IMR-90 (cell line): ENCODE results near the gene CDC45. TPM values are rescaled to one million over a fixed set of nuclear protein-coding genes. Genes with fewer than 3 reads are reported as not detected.

Source experiments
- ATAC-seq: fragments of 200-7000 bp; cut with Tn5 transposase; 2 replicates; pipeline ENCODE4 v1.9.1; 2020; ENCODE audit warnings: low read depth, mild to moderate bottlenecking, moderate library complexity
- BruUV-seq: library from RNA; stranded (reverse); fragments of 400-500 nt; replicated peaks from 2 replicates; lab custom pipeline; 2021; lab: Mats Ljungman, UMichigan
- CTCF ChIA-PET: fragments of 300-600 bp; formaldehyde crosslinking; extraction: SDS; loops from one replicate; lab custom pipeline; 2021; ENCODE audit warnings: antibody characterized with exemption; lab: Yijun Ruan, JAX
- POLR2A ChIA-PET: fragments of 300-600 bp; sonication (Branson Sonifier 250); formaldehyde crosslinking; loops from one replicate; lab custom pipeline; 2022; ENCODE audit warnings: antibody characterized with exemption; ENCODE audit not compliant: unreplicated experiment; lab: Charles Lee
- DNase-seq: peaks from one replicate; pipeline ENCODE4 v3.0.0; 2013
- H2AFZ ChIP-seq: replicated peaks from 2 replicates; pipeline ENCODE3; 2013; ENCODE audit warnings: low read length, mild to moderate bottlenecking; ENCODE audit not compliant: poor library complexity
- H2AK5ac ChIP-seq: 2 replicates; pipeline ENCODE4 v1.6.1; 2013; ENCODE audit warnings: low read depth, low read length, inconsistent platforms
- H2AK9ac ChIP-seq: replicated peaks from 2 replicates; pipeline ENCODE3; 2013; ENCODE audit warnings: mild to moderate bottlenecking, low read depth, low read length, moderate library complexity; ENCODE audit not compliant: poor library complexity
- H2BK120ac ChIP-seq: 2 replicates; pipeline ENCODE4 v1.6.1; 2013; ENCODE audit warnings: low read depth, low read length, inconsistent platforms
- H2BK15ac ChIP-seq: 3 replicates; pipeline ENCODE4 v1.6.1; 2013; ENCODE audit warnings: low read depth, low read length, inconsistent platforms
- H2BK20ac ChIP-seq: 2 replicates; pipeline ENCODE4 v1.6.1; 2013; ENCODE audit warnings: low read depth, mild to moderate bottlenecking, inconsistent platforms, low read length, moderate library complexity
- H2BK5ac ChIP-seq: 2 replicates; pipeline ENCODE4 v1.6.1; 2013; ENCODE audit warnings: mild to moderate bottlenecking, low read depth, low read length, inconsistent platforms; ENCODE audit not compliant: poor library complexity, severe bottlenecking
- H3K14ac ChIP-seq: replicated peaks from 2 replicates; pipeline ENCODE4 v1.6.1; 2013; ENCODE audit warnings: low read depth, low read length, inconsistent platforms
- H3K18ac ChIP-seq: 2 replicates; pipeline ENCODE4 v1.6.1; 2013; ENCODE audit warnings: low read depth, low read length, control low read depth
- H3K23ac ChIP-seq: 2 replicates; pipeline ENCODE4 v1.6.1; 2013; ENCODE audit warnings: low read depth, low read length, inconsistent platforms
- H3K27ac ChIP-seq: 2 replicates; pipeline ENCODE4 v1.5.1; 2013; ENCODE audit warnings: mild to moderate bottlenecking, control low read depth, low read length; ENCODE audit not compliant: insufficient read depth
- H3K27me3 ChIP-seq: 2 replicates; pipeline ENCODE4 v1.6.1; 2013; ENCODE audit warnings: low read length; ENCODE audit not compliant: control insufficient read depth, insufficient read depth
- H3K36me3 ChIP-seq: 2 replicates; pipeline ENCODE4 v1.6.1; 2013; ENCODE audit warnings: low read length, mixed read lengths; ENCODE audit not compliant: control insufficient read depth, insufficient read depth
- H3K4ac ChIP-seq: 2 replicates; pipeline ENCODE4 v1.6.1; 2013; ENCODE audit warnings: low read depth, low read length, inconsistent platforms
- H3K4me1 ChIP-seq: 2 replicates; pipeline ENCODE4 v1.6.1; 2013; ENCODE audit warnings: low read length, mixed read lengths; ENCODE audit not compliant: control insufficient read depth, insufficient read depth
- H3K4me2 ChIP-seq: 2 replicates; pipeline ENCODE4 v1.6.1; 2013; ENCODE audit warnings: low read depth, mild to moderate bottlenecking, control low read depth, low read length, moderate library complexity
- H3K4me3 ChIP-seq: 2 replicates; pipeline ENCODE4 v1.5.1; 2013; ENCODE audit warnings: low read depth, mild to moderate bottlenecking, control low read depth, low read length, moderate library complexity; ENCODE audit not compliant: insufficient read depth
- H3K56ac ChIP-seq: 2 replicates; pipeline ENCODE4 v1.6.1; 2013; ENCODE audit warnings: low read length, inconsistent platforms; ENCODE audit not compliant: insufficient read depth; ENCODE audit errors: extremely low read depth
- H3K79me1 ChIP-seq, 2 experiments: 2 replicates each; pipeline ENCODE4 v1.6.1; 2013; ENCODE audit warnings: low read length in 2 of 2, inconsistent platforms in 1 of 2, low read depth in 1 of 2
- H3K9ac ChIP-seq: 2 replicates; pipeline ENCODE4 v1.6.1; 2013; ENCODE audit warnings: low read depth, low read length, control low read depth
- H3K9me1 ChIP-seq: 2 replicates; pipeline ENCODE4 v1.6.1; 2013; ENCODE audit warnings: low read length, inconsistent platforms; ENCODE audit not compliant: insufficient read depth
- H3K9me3 ChIP-seq: 2 replicates; pipeline ENCODE4 v1.6.1; 2013; ENCODE audit warnings: low read length; ENCODE audit not compliant: control insufficient read depth, insufficient read depth
- H4K20me1 ChIP-seq: 2 replicates; pipeline ENCODE4 v1.6.1; 2013; ENCODE audit warnings: low read length, inconsistent platforms; ENCODE audit not compliant: insufficient read depth
- H4K5ac ChIP-seq: 2 replicates; pipeline ENCODE4 v1.6.1; 2013; ENCODE audit warnings: mild to moderate bottlenecking, low read depth, low read length, control low read depth
- H4K8ac ChIP-seq, 2 experiments: 2 replicates each; pipeline ENCODE4 v1.6.1; 2013; ENCODE audit warnings: low read depth in 2 of 2, low read length in 2 of 2, control low read depth in 1 of 2, inconsistent platforms in 1 of 2
- H4K91ac ChIP-seq: 2 replicates; pipeline ENCODE4 v1.6.1; 2013; ENCODE audit warnings: low read depth, low read length, inconsistent platforms; ENCODE audit not compliant: insufficient read depth
- BHLHE40 ChIP-seq: fragments of 150-350 bp; IDR thresholded peaks from 2 replicates; pipeline ENCODE4 v1.6.1; 2016; ENCODE audit warnings: mild to moderate bottlenecking, low read depth, low read length
- CEBPB ChIP-seq: IDR thresholded peaks from 2 replicates; pipeline ENCODE4 v1.6.1; 2012; ENCODE audit warnings: low read depth, low read length, improper control_type of control experiment
- CHD1 ChIP-seq: IDR thresholded peaks from 2 replicates; pipeline ENCODE4 v1.6.1; 2012; ENCODE audit warnings: low read depth, low read length, improper control_type of control experiment
- FOS ChIP-seq: fragments of 150-350 bp; IDR thresholded peaks from 2 replicates; pipeline ENCODE4 v1.6.1; 2016; ENCODE audit warnings: low read depth, low read length
- MAFK ChIP-seq: IDR thresholded peaks from 2 replicates; pipeline ENCODE4 v1.6.1; 2012; ENCODE audit warnings: low read depth, low read length, improper control_type of control experiment
- MAZ ChIP-seq: IDR thresholded peaks from 2 replicates; pipeline ENCODE4 v1.6.1; 2012; ENCODE audit warnings: low read depth, mild to moderate bottlenecking, low read length, improper control_type of control experiment, moderate library complexity, borderline replicate concordance
- MXI1 ChIP-seq: IDR thresholded peaks from 2 replicates; pipeline ENCODE4 v1.6.1; 2012; ENCODE audit warnings: low read depth, mild to moderate bottlenecking, low read length, moderate library complexity, borderline replicate concordance
- NFE2L2 ChIP-seq: fragments of 150-350 bp; IDR thresholded peaks from 2 replicates; pipeline ENCODE4 v1.6.1; 2016; ENCODE audit warnings: low read depth, mild to moderate bottlenecking, low read length
- POLR2A ChIP-seq: IDR thresholded peaks from 2 replicates; pipeline ENCODE4 v1.6.1; 2012; ENCODE audit warnings: mild to moderate bottlenecking, low read depth, low read length
- RAD21 ChIP-seq: IDR thresholded peaks from 2 replicates; pipeline ENCODE4 v1.6.1; 2012; ENCODE audit warnings: low read length, improper control_type of control experiment
- RCOR1 ChIP-seq: IDR thresholded peaks from 2 replicates; pipeline ENCODE4 v1.6.1; 2012; ENCODE audit warnings: mild to moderate bottlenecking, low read length, improper control_type of control experiment; ENCODE audit not compliant: insufficient replicate concordance
- RFX5 ChIP-seq: IDR thresholded peaks from 2 replicates; pipeline ENCODE4 v1.8.0; 2012; ENCODE audit warnings: low read depth, mild to moderate bottlenecking, low read length, moderate library complexity
- SMC3 ChIP-seq: fragments of 150-350 bp; IDR thresholded peaks from 2 replicates; pipeline ENCODE4 v1.6.1; 2016; ENCODE audit warnings: low read depth, mild to moderate bottlenecking, antibody characterized with exemption, low read length, moderate library complexity
- WGBS, 2 experiments: methylation state at CpG; one replicate each; pipeline versions ENCODE4 v1.1.5 to v1.1.7; 2013; ENCODE audit warnings: missing lambda C conversion rate in 2 of 2; ENCODE audit not compliant: insufficient read length in 1 of 2; ENCODE audit errors: extremely low coverage in 2 of 2; 5-methylcytosine and 5-hydroxymethylcytosine counted together
- dilution Hi-C: fragments of 300-500 bp; cut with HindIII; formaldehyde crosslinking; loops from one replicate; pipeline ENCODE4 v1.14.3; 2018; ENCODE audit warnings: low sequenced_read_pairs; ENCODE audit not compliant: unreplicated experiment
- in situ Hi-C: fragments of 300-500 bp; cut with MboI; formaldehyde crosslinking; loops from 3 replicates; pipeline ENCODE4 v1.14.3; 2019; ENCODE audit warnings: low sequenced_read_pairs, inconsistent platforms, mixed read lengths
- intact Hi-C: fragments of 100-400 bp; cut with micrococcal nuclease; formaldehyde crosslinking; loops from 2 replicates; pipeline ENCODE4 v1.10.0; 2022
- polyA plus RNA-seq, 3 experiments: library from polyadenylated mRNA; depleted of rRNA; stranded (reverse); fragments of >200 nt; gene quantifications; 2 replicates each; pipeline ENCODE4 v1.2.3, GENCODE V29; 2012; ENCODE audit warnings: low replicate concordance in 1 of 3
- total RNA-seq: library from RNA; depleted of rRNA; stranded (reverse); fragments of >200 nt; gene quantifications from 2 replicates; pipeline ENCODE4 v1.2.3, GENCODE V29; 2012
- TF ChIP-seq, protein P1 (sequence below): fragments of 150-350 bp; IDR thresholded peaks from 2 replicates; pipeline ENCODE4 v1.6.1; 2017; ENCODE audit warnings: mild to moderate bottlenecking, antibody characterized with exemption, low read length, low read depth
- TF ChIP-seq, protein P2 (sequence below): fragments of 150-350 bp; IDR thresholded peaks from 2 replicates; pipeline ENCODE4 v1.6.1; 2016; ENCODE audit warnings: low read depth, mild to moderate bottlenecking, low read length, moderate library complexity, borderline replicate concordance
- TF ChIP-seq, protein P3 (sequence below): conservative IDR thresholded peaks from 2 replicates; pipeline ENCODE4 v1.5.1; 2012; ENCODE audit warnings: mild to moderate bottlenecking, low read depth, low read length, improper control_type of control experiment

Gene CDC45
- total and polyA plus RNA-seq, 2 of the 4 experiments (the other 2 are of a cell fraction) = 22.7 to 44.6 TPM

DNA sequence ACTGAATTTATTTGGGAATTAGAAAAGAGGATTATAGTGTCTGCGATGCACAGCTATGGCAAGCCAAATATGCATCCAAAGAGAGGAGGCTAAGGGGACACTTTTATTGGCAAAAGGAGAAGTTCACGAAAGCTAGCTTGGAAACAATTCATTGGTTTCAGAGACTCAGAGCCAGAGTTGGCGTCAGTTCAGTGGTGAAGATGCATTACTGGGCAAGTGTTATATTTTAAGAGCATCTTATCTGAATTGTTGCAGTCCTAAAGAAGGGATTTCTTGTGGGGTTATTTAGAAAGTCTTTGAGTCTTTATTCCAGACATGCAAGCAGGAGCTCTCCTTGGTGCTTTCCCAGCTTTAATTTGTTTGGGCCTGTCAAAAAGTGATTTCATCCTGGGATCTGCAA, 29.5 kb downstream of the CDC45 start:
- intact Hi-C loops (no loop called here), dilution Hi-C loops (no loop called here), in situ Hi-C loops (no loop called here)
- CTCF ChIA-PET = no interaction called here
- Histone ChIP-seq H2AK9ac (no peak overlapping the region), H3K14ac (no peak overlapping the region), H3K9me1 (no peaks in the 10 kb centered on the region), H4K5ac (no peak overlapping the region), H3K23ac (no peak overlapping the region), H3K18ac (no peak overlapping the region), H3K4me3 (no peak overlapping the region), H2BK20ac (no peak overlapping the region), H3K27me3 (no peaks in the 10 kb centered on the region), H3K56ac (no peak overlapping the region), H4K8ac (no peak overlapping the region), H3K9ac (no peak overlapping the region), H2BK120ac (no peak overlapping the region), H2BK15ac (no peak overlapping the region), H3K79me1 (no peaks in the 10 kb centered on the region), H3K9me3 (no peaks in the 10 kb centered on the region; the same call in 1 of the 2 replicates), H4K20me1 (no peaks in the 10 kb centered on the region; the same call in 1 of the 2 replicates), H4K91ac (no peak overlapping the region), H3K27ac (no peak overlapping the region), H3K4me2 (no peak overlapping the region), H2BK5ac (no peak overlapping the region), H3K36me3 (peaks cover 2% of the 10 kb centered on the region; the same call in 1 of the 2 replicates), H2AFZ (no peak overlapping the region), H3K4me1 (no peaks in the 10 kb centered on the region), H2AK5ac (no peak overlapping the region), H3K4ac (no peak overlapping the region)
- DNase-seq (no peak), ATAC-seq (no peak)
- 83% methylated on average over 1 of the region's 3 CpGs; no CpG with 5 or more reads in 1 of the 2 experiments for WGBS, 2 experiments
- no TSS peak for BruUV-seq
- POLR2A ChIA-PET = no interaction called here
- TF ChIP-seq POLR2A (no peak), RCOR1 (no peak), MAZ (no peak), SMC3 (no peak), CHD1 (no peak), RFX5 (no peak), MAFK (no peak), MXI1 (no peak), RAD21 (no peak), NFE2L2 (no peak), FOS (no peak), BHLHE40 (no peak), CEBPB (no peak)
- TF ChIP-seq, protein P1, sequence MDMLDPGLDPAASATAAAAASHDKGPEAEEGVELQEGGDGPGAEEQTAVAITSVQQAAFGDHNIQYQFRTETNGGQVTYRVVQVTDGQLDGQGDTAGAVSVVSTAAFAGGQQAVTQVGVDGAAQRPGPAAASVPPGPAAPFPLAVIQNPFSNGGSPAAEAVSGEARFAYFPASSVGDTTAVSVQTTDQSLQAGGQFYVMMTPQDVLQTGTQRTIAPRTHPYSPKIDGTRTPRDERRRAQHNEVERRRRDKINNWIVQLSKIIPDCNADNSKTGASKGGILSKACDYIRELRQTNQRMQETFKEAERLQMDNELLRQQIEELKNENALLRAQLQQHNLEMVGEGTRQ = no peak
- TF ChIP-seq, protein P2, sequence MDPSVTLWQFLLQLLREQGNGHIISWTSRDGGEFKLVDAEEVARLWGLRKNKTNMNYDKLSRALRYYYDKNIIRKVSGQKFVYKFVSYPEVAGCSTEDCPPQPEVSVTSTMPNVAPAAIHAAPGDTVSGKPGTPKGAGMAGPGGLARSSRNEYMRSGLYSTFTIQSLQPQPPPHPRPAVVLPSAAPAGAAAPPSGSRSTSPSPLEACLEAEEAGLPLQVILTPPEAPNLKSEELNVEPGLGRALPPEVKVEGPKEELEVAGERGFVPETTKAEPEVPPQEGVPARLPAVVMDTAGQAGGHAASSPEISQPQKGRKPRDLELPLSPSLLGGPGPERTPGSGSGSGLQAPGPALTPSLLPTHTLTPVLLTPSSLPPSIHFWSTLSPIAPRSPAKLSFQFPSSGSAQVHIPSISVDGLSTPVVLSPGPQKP = no peak
- TF ChIP-seq, protein P3, sequence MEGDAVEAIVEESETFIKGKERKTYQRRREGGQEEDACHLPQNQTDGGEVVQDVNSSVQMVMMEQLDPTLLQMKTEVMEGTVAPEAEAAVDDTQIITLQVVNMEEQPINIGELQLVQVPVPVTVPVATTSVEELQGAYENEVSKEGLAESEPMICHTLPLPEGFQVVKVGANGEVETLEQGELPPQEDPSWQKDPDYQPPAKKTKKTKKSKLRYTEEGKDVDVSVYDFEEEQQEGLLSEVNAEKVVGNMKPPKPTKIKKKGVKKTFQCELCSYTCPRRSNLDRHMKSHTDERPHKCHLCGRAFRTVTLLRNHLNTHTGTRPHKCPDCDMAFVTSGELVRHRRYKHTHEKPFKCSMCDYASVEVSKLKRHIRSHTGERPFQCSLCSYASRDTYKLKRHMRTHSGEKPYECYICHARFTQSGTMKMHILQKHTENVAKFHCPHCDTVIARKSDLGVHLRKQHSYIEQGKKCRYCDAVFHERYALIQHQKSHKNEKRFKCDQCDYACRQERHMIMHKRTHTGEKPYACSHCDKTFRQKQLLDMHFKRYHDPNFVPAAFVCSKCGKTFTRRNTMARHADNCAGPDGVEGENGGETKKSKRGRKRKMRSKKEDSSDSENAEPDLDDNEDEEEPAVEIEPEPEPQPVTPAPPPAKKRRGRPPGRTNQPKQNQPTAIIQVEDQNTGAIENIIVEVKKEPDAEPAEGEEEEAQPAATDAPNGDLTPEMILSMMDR = no peak
